H9 (cell line): ENCODE results near the gene SNPH. TPM values are rescaled to one million over a fixed set of nuclear protein-coding genes. Genes with fewer than 3 reads are reported as not detected.

Experiments
- DNase-seq: peaks from one replicate; pipeline ENCODE4 v3.0.0-alpha.2; 2017
- H2AFZ ChIP-seq: one replicate; pipeline ENCODE4 v1.6.1; 2013; ENCODE audit warnings: mild to moderate bottlenecking, low read length, control low read depth, moderate library complexity
- H2AK5ac ChIP-seq: 2 replicates; pipeline ENCODE4 v1.6.1; 2013; ENCODE audit warnings: low read length, control low read depth, mixed read lengths; ENCODE audit not compliant: insufficient read length
- H2BK120ac ChIP-seq: one replicate; pipeline ENCODE4 v1.6.1; 2013; ENCODE audit warnings: low read depth, mild to moderate bottlenecking, low read length, control low read depth, inconsistent platforms; ENCODE audit not compliant: poor library complexity, severe bottlenecking
- H2BK12ac ChIP-seq: 2 replicates; pipeline ENCODE4 v1.6.1; 2013; ENCODE audit warnings: low read length, control low read depth, mixed read lengths, low read depth; ENCODE audit not compliant: insufficient read length
- H2BK15ac ChIP-seq: 2 replicates; pipeline ENCODE4 v1.6.1; 2013; ENCODE audit warnings: low read depth, low read length, control low read depth
- H2BK20ac ChIP-seq: one replicate; pipeline ENCODE4 v1.6.1; 2013; ENCODE audit warnings: low read depth, mild to moderate bottlenecking, low read length, control low read depth, inconsistent platforms; ENCODE audit not compliant: poor library complexity, severe bottlenecking
- H2BK5ac ChIP-seq: 2 replicates; pipeline ENCODE4 v1.6.1; 2013; ENCODE audit warnings: low read length, control low read depth, mixed read lengths; ENCODE audit not compliant: insufficient read length
- H3K14ac ChIP-seq: 2 replicates; pipeline ENCODE4 v1.6.1; 2013; ENCODE audit warnings: low read length, control low read depth; ENCODE audit not compliant: insufficient read depth
- H3K18ac ChIP-seq: 2 replicates; pipeline ENCODE4 v1.6.1; 2013; ENCODE audit warnings: low read depth, mild to moderate bottlenecking, mixed read lengths, low read length, control low read depth; ENCODE audit not compliant: insufficient read length
- H3K23ac ChIP-seq: 2 replicates; pipeline ENCODE4 v1.6.1; 2013; ENCODE audit warnings: low read length, control low read depth, mixed read lengths, low read depth; ENCODE audit not compliant: insufficient read length
- H3K23me2 ChIP-seq: 2 replicates; pipeline ENCODE4 v1.6.1; 2013; ENCODE audit warnings: low read depth, mild to moderate bottlenecking, mixed read lengths, low read length, control low read depth; ENCODE audit not compliant: insufficient read length, poor library complexity, severe bottlenecking
- H3K27ac ChIP-seq: 2 replicates; pipeline ENCODE4 v1.5.1; 2013; ENCODE audit warnings: low read length, control low read depth, mixed read lengths, low read depth; ENCODE audit not compliant: insufficient read length
- H3K27me3 ChIP-seq: 2 replicates; pipeline ENCODE4 v1.6.1; 2013; ENCODE audit warnings: low read length, control low read depth, inconsistent platforms; ENCODE audit not compliant: insufficient read depth
- H3K4ac ChIP-seq: 2 replicates; pipeline ENCODE4 v1.6.1; 2013; ENCODE audit warnings: low read depth, mild to moderate bottlenecking, control low read depth, inconsistent platforms, low read length, moderate library complexity
- H3K4me1 ChIP-seq: 2 replicates; pipeline ENCODE4 v1.6.1; 2013; ENCODE audit warnings: low read length, control low read depth, inconsistent platforms; ENCODE audit not compliant: insufficient read depth
- H3K4me2 ChIP-seq: 2 replicates; pipeline ENCODE4 v1.6.1; 2013; ENCODE audit warnings: low read length, control low read depth, mixed read lengths; ENCODE audit not compliant: insufficient read length, insufficient read depth
- H3K56ac ChIP-seq: 2 replicates; pipeline ENCODE4 v1.6.1; 2013; ENCODE audit warnings: low read depth, mild to moderate bottlenecking, mixed read lengths, low read length, control low read depth; ENCODE audit not compliant: insufficient read length
- H3K79me1 ChIP-seq: 2 replicates; pipeline ENCODE4 v1.6.1; 2013; ENCODE audit warnings: low read depth, mild to moderate bottlenecking, moderate library complexity, low read length, control low read depth, inconsistent platforms; ENCODE audit not compliant: insufficient read depth, poor library complexity, severe bottlenecking
- H3K79me2 ChIP-seq: 2 replicates; pipeline ENCODE4 v1.6.1; 2013; ENCODE audit warnings: low read length, control low read depth, inconsistent platforms; ENCODE audit not compliant: insufficient read depth
- H3K9ac ChIP-seq: 2 replicates; pipeline ENCODE4 v1.6.1; 2013; ENCODE audit warnings: low read length, control low read depth, mixed read lengths; ENCODE audit not compliant: insufficient read length; ENCODE audit errors: extremely low read depth
- H3K9me3 ChIP-seq: one replicate; pipeline ENCODE4 v1.6.1; 2013; ENCODE audit warnings: low read depth, low read length, inconsistent platforms; ENCODE audit not compliant: control insufficient read depth
- H3T11ph ChIP-seq: one replicate; pipeline ENCODE4 v1.6.1; 2013; ENCODE audit warnings: mild to moderate bottlenecking, low read length, control low read depth, inconsistent platforms
- H4K20me1 ChIP-seq: one replicate; pipeline ENCODE4 v1.6.1; 2013; ENCODE audit not compliant: control insufficient read depth, insufficient read length, insufficient read depth
- H4K5ac ChIP-seq: 2 replicates; pipeline ENCODE4 v1.6.1; 2013; ENCODE audit warnings: low read depth, mild to moderate bottlenecking, mixed read lengths, low read length, control low read depth; ENCODE audit not compliant: insufficient read length
- H4K8ac ChIP-seq: replicated peaks from 2 replicates; pipeline ENCODE4 v1.6.1; 2013; ENCODE audit warnings: low read length, control low read depth, mixed read lengths, low read depth; ENCODE audit not compliant: insufficient read length
- H4K91ac ChIP-seq: 2 replicates; pipeline ENCODE4 v1.6.1; 2013; ENCODE audit warnings: low read depth, mild to moderate bottlenecking, moderate library complexity, mixed read lengths, low read length, control low read depth; ENCODE audit not compliant: insufficient read length
- H3K27ac Mint-ChIP-seq, 3 experiments: 2 replicates in 2 of 3; 3 replicates in 1 of 3; pipeline ENCODE4 v1.8.0; 2020 to 2021; ENCODE audit warnings: mixed read lengths in 3 of 3, mild to moderate bottlenecking in 1 of 3, moderate library complexity in 1 of 3
- H3K27me3 Mint-ChIP-seq: 2 replicates; pipeline ENCODE4 v1.8.0; 2021; ENCODE audit warnings: low read depth, mild to moderate bottlenecking, moderate library complexity, mixed read lengths
- H3K36me3 Mint-ChIP-seq, 3 experiments: 2 replicates in 2 of 3; 3 replicates in 1 of 3; pipeline ENCODE4 v1.8.0; 2020 to 2021; ENCODE audit warnings: low read depth in 3 of 3, mixed read lengths in 3 of 3; ENCODE audit not compliant: insufficient read depth in 1 of 3
- H3K4me1 Mint-ChIP-seq, 2 experiments: 2 replicates each; pipeline ENCODE4 v1.8.0; 2020; ENCODE audit warnings: mixed read lengths in 2 of 2
- H3K4me3 Mint-ChIP-seq, 2 experiments: 2 replicates in 1 of 2; 3 replicates in 1 of 2; pipeline ENCODE4 v1.8.0; 2020 to 2021; ENCODE audit warnings: mild to moderate bottlenecking in 2 of 2, mixed read lengths in 2 of 2, moderate library complexity in 1 of 2
- H3K9me3 Mint-ChIP-seq, 2 experiments: 2 replicates in 1 of 2; 3 replicates in 1 of 2; pipeline ENCODE4 v1.8.0; 2020; ENCODE audit warnings: mild to moderate bottlenecking in 2 of 2, mixed read lengths in 2 of 2, moderate library complexity in 1 of 2
- CTCF ChIP-seq: fragments of 200-600 bp; sonication (generic); conservative IDR thresholded peaks from 3 replicates; pipeline ENCODE4 v1.8.0; 2021; ENCODE audit warnings: antibody characterized with exemption, mild to moderate bottlenecking
- WGBS: extraction: QIAGEN DNeasy Blood & Tissue Kit; methylation state at CpG from one replicate; pipeline ENCODE4 v1.1.7; 2013; ENCODE audit warnings: missing lambda C conversion rate, low lambda C conversion rate, mixed read lengths; ENCODE audit not compliant: insufficient read length; ENCODE audit errors: extremely low coverage; 5-methylcytosine and 5-hydroxymethylcytosine counted together
- total RNA-seq: library from RNA; stranded (reverse); gene quantifications from 2 replicates; pipeline ENCODE4 v1.2.1, GENCODE V29; 2021

The SNPH gene
- total RNA-seq, 1 experiment from 2014 or later = 1.8 TPM

- no peak overlapping the region for H2AK5ac ChIP-seq
- H2BK20ac ChIP-seq = no peak overlapping the region
- TF ChIP-seq CTCF = no peak
- no peak overlapping the region for H2BK120ac ChIP-seq
- H3K4me1 ChIP-seq = no peaks in the 10 kb centered on the region
- no peaks in the 10 kb centered on the region for H3K9me3 Mint-ChIP-seq
- no peaks in the 10 kb centered on the region for H3K79me2 ChIP-seq
- no peaks in the 10 kb centered on the region for H3K27me3 ChIP-seq
- no peak overlapping the region for H3K56ac ChIP-seq
- no peaks in the 10 kb centered on the region for H3K23me2 ChIP-seq
- no peak overlapping the region for H3T11ph ChIP-seq
- no peaks in the 10 kb centered on the region for H3K9me3 ChIP-seq
- H3K4ac ChIP-seq = no peak overlapping the region; the same call in 1 of the 2 replicates
- H4K91ac ChIP-seq = no peak overlapping the region
- H2BK12ac ChIP-seq = no peak overlapping the region
- DNase-seq = peak; percentile 73
- H4K20me1 ChIP-seq = no peaks in the 10 kb centered on the region
- no peaks in the 10 kb centered on the region; the same call in 1 of the 2 replicates for H3K27me3 Mint-ChIP-seq
- WGBS = no CpG with 5 or more reads among the region's 9 CpGs
- no peak overlapping the region for H2BK5ac ChIP-seq
- H3K4me3 Mint-ChIP-seq = peak overlapping the region; percentile 29 to 33; a peak in 4 of 5 replicates
- H3K79me1 ChIP-seq = no peaks in the 10 kb centered on the region
- no peaks in the 10 kb centered on the region; a peak in 2 of 7 replicates for H3K36me3 Mint-ChIP-seq
- no peak overlapping the region for H3K27ac ChIP-seq
- H3K9ac ChIP-seq = no peak overlapping the region
- no peak overlapping the region for H3K23ac ChIP-seq
- no peak overlapping the region for H3K18ac ChIP-seq
- peak overlapping the region; percentile 90 to 95 (median 91); a peak in 6 of 7 replicates for H3K27ac Mint-ChIP-seq
- H4K5ac ChIP-seq = no peak overlapping the region
- H3K4me2 ChIP-seq = no peak overlapping the region
- no peak overlapping the region for H2BK15ac ChIP-seq
- peaks cover 12 to 21% of the 10 kb centered on the region in 2 experiments for H3K4me1 Mint-ChIP-seq
- H3K14ac ChIP-seq = no peak overlapping the region
- H4K8ac ChIP-seq = no peak overlapping the region
- no peak overlapping the region for H2AFZ ChIP-seq
These were observed 35.0 kb downstream of the SNPH start for GRCh38 chr20:1301031-1301529.
